Measurements from ENCODE around the gene DIP2B. TPM values are rescaled to one million over a fixed set of nuclear protein-coding genes. Genes with fewer than 3 reads are reported as not detected.

The DIP2B gene
- total RNA-seq, 2 experiments from 2014 or later = 29.5 to 30.0 TPM

- POLR2A ChIA-PET = interaction anchor here (1.1 to 5.5 kb wide), 5 partner anchors 11 to 396 kb away, joined by 3 to 75 read pairs (median 9); partner anchors contain the start of genes ATF1 and COX14
- DNase-seq (no peak), ATAC-seq (ENCODE audit: poor library complexity) (no peak)
- peak overlapping the region; percentile 15 for H3K4me3 ChIP-seq (ENCODE audit: low read length)
- no peaks in the 10 kb centered on the region for H3K36me3 ChIP-seq (ENCODE audit: insufficient read depth, low read length)
- no peaks in the 10 kb centered on the region for H3K27me3 ChIP-seq (ENCODE audit: control insufficient read depth in 1 of 2, insufficient read depth in 2 of 2, low read length in 2 of 2)
- CTCF ChIA-PET = interaction anchor here (1.1 to 3.0 kb wide), 7 partner anchors 9 to 163 kb away, joined by 3 to 11 read pairs (median 4); no protein-coding TSS in a partner anchor
- Mint-ChIP-seq H3K9me3 (no peaks in the 10 kb centered on the region), H3K4me1 (ENCODE audit: low read depth) (peaks cover 63% of the 10 kb centered on the region), H3K4me3 (peak overlapping the region; percentile 88), H3K36me3 (ENCODE audit: low read depth) (peaks cover 12% of the 10 kb centered on the region), H3K27ac (peak overlapping the region; percentile 85), H3K27me3 (no peaks in the 10 kb centered on the region)
- H3K9me3 ChIP-seq (ENCODE audit: control insufficient read depth in 1 of 2, insufficient read depth in 1 of 2, low read length in 2 of 2) = no peaks in the 10 kb centered on the region
- peak overlapping the region in 1 of 2 donors; percentile 34 for H3K27ac ChIP-seq (ENCODE audit: low read depth in 1 of 2, low read length in 2 of 2)
- TF ChIP-seq, protein P1, sequence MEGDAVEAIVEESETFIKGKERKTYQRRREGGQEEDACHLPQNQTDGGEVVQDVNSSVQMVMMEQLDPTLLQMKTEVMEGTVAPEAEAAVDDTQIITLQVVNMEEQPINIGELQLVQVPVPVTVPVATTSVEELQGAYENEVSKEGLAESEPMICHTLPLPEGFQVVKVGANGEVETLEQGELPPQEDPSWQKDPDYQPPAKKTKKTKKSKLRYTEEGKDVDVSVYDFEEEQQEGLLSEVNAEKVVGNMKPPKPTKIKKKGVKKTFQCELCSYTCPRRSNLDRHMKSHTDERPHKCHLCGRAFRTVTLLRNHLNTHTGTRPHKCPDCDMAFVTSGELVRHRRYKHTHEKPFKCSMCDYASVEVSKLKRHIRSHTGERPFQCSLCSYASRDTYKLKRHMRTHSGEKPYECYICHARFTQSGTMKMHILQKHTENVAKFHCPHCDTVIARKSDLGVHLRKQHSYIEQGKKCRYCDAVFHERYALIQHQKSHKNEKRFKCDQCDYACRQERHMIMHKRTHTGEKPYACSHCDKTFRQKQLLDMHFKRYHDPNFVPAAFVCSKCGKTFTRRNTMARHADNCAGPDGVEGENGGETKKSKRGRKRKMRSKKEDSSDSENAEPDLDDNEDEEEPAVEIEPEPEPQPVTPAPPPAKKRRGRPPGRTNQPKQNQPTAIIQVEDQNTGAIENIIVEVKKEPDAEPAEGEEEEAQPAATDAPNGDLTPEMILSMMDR (IDR thresholded peaks at IDR 0.05) = no peak
- intact Hi-C loops (cut with DNase I, micrococcal nuclease) = loop anchor here in 1 of 2 experiments (1.0 to 5.0 kb wide), 2 partner anchors 9 to 39 kb away; no protein-coding TSS in a partner anchor
- peaks cover 48% of the 10 kb centered on the region for H3K4me1 ChIP-seq (ENCODE audit: insufficient read depth, low read length)
Measured at GRCh38 chr12:50508414-50508813, 3.6 kb downstream of the DIP2B start.

GRCh38 chr12:50508970-50509663 is 4.3 kb downstream of the DIP2B start:
- ATAC-seq (ENCODE audit: poor library complexity) = no peak
- DNase-seq = no peak
- no peaks in the 10 kb centered on the region for H3K36me3 ChIP-seq (ENCODE audit: insufficient read depth, low read length)
- POLR2A ChIA-PET = interaction anchor here (0.8 to 5.5 kb wide), 8 partner anchors 11 to 397 kb away, joined by 3 to 75 read pairs (median 6); partner anchors contain the start of genes ATF1 and COX14
- peak overlapping the region; percentile 0 to 34 for H3K27ac ChIP-seq (ENCODE audit: low read depth in 1 of 2, low read length in 2 of 2)
- TF ChIP-seq, protein P1 (IDR thresholded peaks at IDR 0.05) = no peak
- peaks cover 55% of the 10 kb centered on the region for H3K4me1 ChIP-seq (ENCODE audit: insufficient read depth, low read length)
- Mint-ChIP-seq H3K4me3 (peak overlapping the region; percentile 88), H3K27me3 (no peaks in the 10 kb centered on the region), H3K9me3 (no peaks in the 10 kb centered on the region), H3K27ac (peak overlapping the region; percentile 85), H3K4me1 (ENCODE audit: low read depth) (peaks cover 70% of the 10 kb centered on the region), H3K36me3 (ENCODE audit: low read depth) (peaks cover 12% of the 10 kb centered on the region)
- no peaks in the 10 kb centered on the region for H3K27me3 ChIP-seq (ENCODE audit: control insufficient read depth in 1 of 2, insufficient read depth in 2 of 2, low read length in 2 of 2)
- intact Hi-C loops (cut with DNase I, micrococcal nuclease) = loop anchor here in 1 of 2 experiments (1.0 to 5.0 kb wide), 2 partner anchors 8 to 38 kb away; no protein-coding TSS in a partner anchor
- H3K9me3 ChIP-seq (ENCODE audit: control insufficient read depth in 1 of 2, insufficient read depth in 1 of 2, low read length in 2 of 2) = no peaks in the 10 kb centered on the region
- CTCF ChIA-PET = interaction anchor here (1.1 to 3.0 kb wide), 6 partner anchors 9 to 162 kb away, joined by 3 to 11 read pairs (median 5); no protein-coding TSS in a partner anchor
- peak overlapping the region; percentile 15 for H3K4me3 ChIP-seq (ENCODE audit: low read length)

DNA sequence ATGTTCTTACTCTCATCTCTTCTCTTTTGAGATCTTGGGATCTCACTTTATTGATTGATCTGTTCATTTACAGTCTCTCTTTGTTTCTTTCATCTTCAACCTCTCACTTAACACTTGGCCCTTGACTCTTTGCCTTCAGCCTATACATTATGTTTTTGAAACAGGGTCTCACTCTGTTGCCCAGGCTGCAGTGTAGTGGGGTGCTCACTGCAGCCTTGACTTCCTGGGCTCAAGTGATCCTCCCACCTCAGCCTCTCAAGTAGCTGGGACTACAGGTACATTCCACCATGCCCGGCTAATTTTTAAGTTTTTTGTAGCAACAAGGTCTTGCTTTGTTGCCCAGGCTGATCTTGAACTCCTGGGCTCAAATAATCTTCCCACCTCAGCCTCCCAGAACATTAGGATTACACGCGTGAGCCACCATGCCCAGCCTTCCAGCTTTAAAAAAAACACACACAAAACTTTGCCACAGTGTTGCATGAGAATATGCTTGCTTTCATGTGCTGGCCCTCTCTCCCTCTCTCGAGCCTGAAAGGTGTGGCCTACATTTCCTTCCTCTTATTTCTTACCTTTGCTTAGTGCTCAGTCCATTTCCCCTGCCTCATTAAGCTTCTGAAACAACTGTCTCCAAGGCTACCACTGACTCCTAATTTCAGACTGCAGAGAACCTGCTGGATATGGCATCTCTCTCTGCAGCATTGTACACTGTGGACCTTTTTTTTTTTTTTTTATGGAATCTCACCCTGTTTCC is 9.9 kb downstream of the DIP2B start:
- ChIA-PET POLR2A (interaction anchor here (1.0 to 1.3 kb wide), 4 partner anchors 8 to 124 kb away, joined by 3 to 9 read pairs (median 4); partner anchors contain the start of gene DIP2B), CTCF (interaction anchor here (0.7 to 2.6 kb wide), 2 partner anchors 10 to 24 kb away, joined by 3 to 13 read pairs; partner anchors contain the start of gene DIP2B)
- no peaks in the 10 kb centered on the region for H3K27me3 Mint-ChIP-seq
- no peaks in the 10 kb centered on the region for H3K9me3 Mint-ChIP-seq
- Histone ChIP-seq H3K36me3 (ENCODE audit: insufficient read depth, low read length) (no peaks in the 10 kb centered on the region), H3K4me1 (ENCODE audit: insufficient read depth, low read length) (peaks cover 65% of the 10 kb centered on the region), H3K4me3 (ENCODE audit: low read length) (no peak overlapping the region), H3K27ac (ENCODE audit: low read depth in 1 of 2, low read length in 2 of 2) (peak overlapping the region; percentile 6 to 59), H3K9me3 (ENCODE audit: control insufficient read depth in 1 of 2, insufficient read depth in 1 of 2, low read length in 2 of 2) (no peaks in the 10 kb centered on the region), H3K27me3 (ENCODE audit: control insufficient read depth in 1 of 2, insufficient read depth in 2 of 2, low read length in 2 of 2) (no peaks in the 10 kb centered on the region)
- H3K36me3 Mint-ChIP-seq (ENCODE audit: low read depth) = no peaks in the 10 kb centered on the region
- TF ChIP-seq, protein P1 (IDR thresholded peaks at IDR 0.05) = no peak
- peak overlapping the region; percentile 47 for H3K4me3 Mint-ChIP-seq
- ATAC-seq (ENCODE audit: poor library complexity) = peak; percentile 32
- H3K27ac Mint-ChIP-seq = peak overlapping the region; percentile 83
- intact Hi-C loops (cut with DNase I, micrococcal nuclease) = loop anchor here in 1 of 2 experiments (5.0 kb wide), 1 partner anchor 38 kb away; no protein-coding TSS in a partner anchor
- peak in 3 of 14 experiments; percentile 38 to 54 (median 47) for DNase-seq
- peaks cover 45% of the 10 kb centered on the region for H3K4me1 Mint-ChIP-seq (ENCODE audit: low read depth)

Measured in CD4-positive, alpha-beta T cell (primary cell).